Suprapubic skin (tissue), 3 donors: ENCODE results near the gene SF3B2.

Source experiments
- POLR2AphosphoS5 ChIP-seq, 3 donors: sonication (generic); formaldehyde crosslinking; IDR thresholded peaks; one replicate each; pipeline ENCODE4 v1.6.1; 2017; ENCODE audit warnings: antibody characterized with exemption in 3 of 3
- TF ChIP-seq, protein P1 (sequence below), 2 donors: fragments of 200-600 bp in 1 of 2; fragments of 450-650 bp in 1 of 2; sonication (generic) in 1 of 2; IDR thresholded peaks; one replicate each; pipeline ENCODE4 v1.5.1; 2016 to 2019; ENCODE audit warnings: antibody characterized with exemption in 2 of 2, mild to moderate bottlenecking in 1 of 2, moderate library complexity in 1 of 2

GRCh38 chr11:66011785-66012303 lies 40.3 kb upstream of the SF3B2 start, which contains the start of gene CST6:
- TF ChIP-seq, protein P1, sequence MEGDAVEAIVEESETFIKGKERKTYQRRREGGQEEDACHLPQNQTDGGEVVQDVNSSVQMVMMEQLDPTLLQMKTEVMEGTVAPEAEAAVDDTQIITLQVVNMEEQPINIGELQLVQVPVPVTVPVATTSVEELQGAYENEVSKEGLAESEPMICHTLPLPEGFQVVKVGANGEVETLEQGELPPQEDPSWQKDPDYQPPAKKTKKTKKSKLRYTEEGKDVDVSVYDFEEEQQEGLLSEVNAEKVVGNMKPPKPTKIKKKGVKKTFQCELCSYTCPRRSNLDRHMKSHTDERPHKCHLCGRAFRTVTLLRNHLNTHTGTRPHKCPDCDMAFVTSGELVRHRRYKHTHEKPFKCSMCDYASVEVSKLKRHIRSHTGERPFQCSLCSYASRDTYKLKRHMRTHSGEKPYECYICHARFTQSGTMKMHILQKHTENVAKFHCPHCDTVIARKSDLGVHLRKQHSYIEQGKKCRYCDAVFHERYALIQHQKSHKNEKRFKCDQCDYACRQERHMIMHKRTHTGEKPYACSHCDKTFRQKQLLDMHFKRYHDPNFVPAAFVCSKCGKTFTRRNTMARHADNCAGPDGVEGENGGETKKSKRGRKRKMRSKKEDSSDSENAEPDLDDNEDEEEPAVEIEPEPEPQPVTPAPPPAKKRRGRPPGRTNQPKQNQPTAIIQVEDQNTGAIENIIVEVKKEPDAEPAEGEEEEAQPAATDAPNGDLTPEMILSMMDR (IDR thresholded peaks at IDR 0.05), result no peak
- TF ChIP-seq POLR2AphosphoS5 (IDR thresholded peaks at IDR 0.05), result no peak
